ENCODE data around the gene GPRIN3. TPM values are rescaled to one million over a fixed set of nuclear protein-coding genes. Genes with fewer than 3 reads are reported as not detected.
A peak's percentile ranks its signal among the peaks of the same experiment; 100 is the strongest.
"Not testable (repeated sequence)": the region's sequence is repeated elsewhere in the genome, so short reads cannot be mapped to it uniquely, and the experiment has no call there.

The GPRIN3 gene
- total RNA-seq, 1 donor from 2014 or later: 0.84 TPM

DNA sequence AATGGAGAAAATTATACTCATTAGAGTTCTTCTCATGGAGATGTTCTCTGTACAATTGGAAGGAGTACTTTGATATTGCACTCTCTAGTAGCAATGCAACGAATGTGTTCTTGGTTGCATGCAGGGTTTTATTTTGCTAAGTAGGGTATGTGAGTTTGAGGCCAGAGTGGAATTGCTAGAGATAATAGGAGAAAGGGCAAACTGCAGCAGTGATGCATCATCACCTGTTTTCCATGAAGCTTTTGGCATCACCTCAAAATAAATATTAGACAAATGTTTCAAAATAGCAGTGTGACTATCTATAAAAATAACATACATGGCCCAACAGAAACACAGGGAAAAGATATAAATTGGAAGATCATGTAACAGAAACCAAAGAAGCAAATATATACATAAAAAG, 103.0 kb downstream of the GPRIN3 start:
- TF ChIP-seq, protein P1, sequence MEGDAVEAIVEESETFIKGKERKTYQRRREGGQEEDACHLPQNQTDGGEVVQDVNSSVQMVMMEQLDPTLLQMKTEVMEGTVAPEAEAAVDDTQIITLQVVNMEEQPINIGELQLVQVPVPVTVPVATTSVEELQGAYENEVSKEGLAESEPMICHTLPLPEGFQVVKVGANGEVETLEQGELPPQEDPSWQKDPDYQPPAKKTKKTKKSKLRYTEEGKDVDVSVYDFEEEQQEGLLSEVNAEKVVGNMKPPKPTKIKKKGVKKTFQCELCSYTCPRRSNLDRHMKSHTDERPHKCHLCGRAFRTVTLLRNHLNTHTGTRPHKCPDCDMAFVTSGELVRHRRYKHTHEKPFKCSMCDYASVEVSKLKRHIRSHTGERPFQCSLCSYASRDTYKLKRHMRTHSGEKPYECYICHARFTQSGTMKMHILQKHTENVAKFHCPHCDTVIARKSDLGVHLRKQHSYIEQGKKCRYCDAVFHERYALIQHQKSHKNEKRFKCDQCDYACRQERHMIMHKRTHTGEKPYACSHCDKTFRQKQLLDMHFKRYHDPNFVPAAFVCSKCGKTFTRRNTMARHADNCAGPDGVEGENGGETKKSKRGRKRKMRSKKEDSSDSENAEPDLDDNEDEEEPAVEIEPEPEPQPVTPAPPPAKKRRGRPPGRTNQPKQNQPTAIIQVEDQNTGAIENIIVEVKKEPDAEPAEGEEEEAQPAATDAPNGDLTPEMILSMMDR (IDR thresholded peaks at IDR 0.05; ENCODE audit: insufficient read depth, low read length, poor library complexity, severe bottlenecking): no peak
- no peak for DNase-seq (ENCODE audit: low read depth)
- H3K4me3 ChIP-seq (ENCODE audit: low read depth, low read length): no peak overlapping the region

DNA sequence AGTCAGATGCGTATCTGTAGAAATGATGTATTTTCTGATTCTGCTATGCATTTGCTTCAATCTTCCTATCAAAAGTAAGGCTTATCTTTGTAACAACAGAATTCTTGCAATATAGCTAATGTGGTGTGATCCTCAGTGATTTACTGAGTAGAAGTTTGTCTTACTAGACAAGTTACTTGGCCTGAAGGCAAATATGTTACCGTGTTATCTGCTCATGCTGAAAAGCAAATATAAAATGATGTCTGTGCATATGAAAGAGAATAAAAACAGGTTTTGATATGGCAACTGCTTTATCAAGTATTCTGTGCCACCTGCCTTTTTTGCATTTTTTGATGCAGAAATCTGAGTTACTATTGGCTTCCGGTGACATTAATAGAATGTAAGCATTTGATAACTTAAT, 103.7 kb downstream of the GPRIN3 start:
- H3K36me3 ChIP-seq (ENCODE audit: control insufficient read depth, insufficient read depth, low read length): no peaks in the 10 kb centered on the region
- no peak for DNase-seq (ENCODE audit: low read depth)
- no peak overlapping the region for H3K4me3 ChIP-seq (ENCODE audit: low read depth, low read length)
- TF ChIP-seq, protein P1 (IDR thresholded peaks at IDR 0.05; ENCODE audit: insufficient read depth, low read length, poor library complexity, severe bottlenecking): no peak
- no peaks in the 10 kb centered on the region for H3K27me3 ChIP-seq (ENCODE audit: control insufficient read depth, insufficient read depth, low read length)

More for the DNA sequence above, 103.0 kb downstream of the GPRIN3 start:
- Histone ChIP-seq H3K36me3 (ENCODE audit: control insufficient read depth, insufficient read depth, low read length) (no peaks in the 10 kb centered on the region), H3K27me3 (ENCODE audit: control insufficient read depth, insufficient read depth, low read length) (no peaks in the 10 kb centered on the region)

DNA sequence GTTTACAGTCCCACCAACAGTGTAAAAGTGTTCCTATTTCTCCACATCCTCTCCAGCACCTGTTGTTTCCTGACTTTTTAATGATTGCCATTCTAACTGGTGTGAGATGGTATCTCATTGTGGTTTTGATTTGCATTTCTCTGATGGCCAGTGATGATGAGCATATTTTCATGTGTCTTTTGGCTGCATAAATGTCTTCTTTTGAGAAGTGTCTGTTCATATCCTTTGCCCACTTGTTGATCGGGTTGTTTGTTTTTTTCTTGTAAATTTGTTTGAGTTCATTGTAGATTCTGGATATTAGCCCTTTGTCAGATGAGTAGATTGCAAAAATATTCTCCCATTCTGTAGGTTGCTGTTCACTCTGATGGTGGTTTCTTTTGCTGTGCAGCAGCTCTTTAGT, 108.2 kb downstream of the GPRIN3 start:
- not testable (repeated sequence) for DNase-seq (ENCODE audit: low read depth); H3K27me3 ChIP-seq (ENCODE audit: control insufficient read depth, insufficient read depth, low read length); H3K4me3 ChIP-seq (ENCODE audit: low read depth, low read length); H3K36me3 ChIP-seq (ENCODE audit: control insufficient read depth, insufficient read depth, low read length)

DNA sequence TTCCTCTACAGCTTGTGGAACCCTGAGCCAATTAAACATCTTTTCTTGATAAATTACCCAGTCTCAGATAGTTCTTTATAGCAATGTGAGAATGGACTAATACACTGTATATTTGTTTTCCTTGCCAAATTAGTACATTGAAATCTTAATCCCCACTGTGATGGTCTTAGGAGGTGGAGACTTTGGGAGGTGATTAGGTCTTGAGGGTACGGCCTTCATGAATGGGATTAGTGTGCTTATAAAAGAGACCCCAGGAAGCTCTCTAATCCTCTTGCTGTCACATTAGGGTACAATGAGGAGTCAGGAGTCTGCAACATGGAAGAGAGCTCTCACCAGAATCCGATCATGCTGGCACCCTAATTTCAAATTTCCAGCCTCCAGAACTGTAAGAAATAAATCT, 109.7 kb downstream of the GPRIN3 start:
- H3K36me3 ChIP-seq (ENCODE audit: control insufficient read depth, insufficient read depth, low read length): no peaks in the 10 kb centered on the region
- DNase-seq (ENCODE audit: low read depth): no peak
- no peaks in the 10 kb centered on the region for H3K27me3 ChIP-seq (ENCODE audit: control insufficient read depth, insufficient read depth, low read length)
- TF ChIP-seq, protein P1 (IDR thresholded peaks at IDR 0.05; ENCODE audit: insufficient read depth, low read length, poor library complexity, severe bottlenecking): no peak
- no peak overlapping the region for H3K4me3 ChIP-seq (ENCODE audit: low read depth, low read length)

DNA sequence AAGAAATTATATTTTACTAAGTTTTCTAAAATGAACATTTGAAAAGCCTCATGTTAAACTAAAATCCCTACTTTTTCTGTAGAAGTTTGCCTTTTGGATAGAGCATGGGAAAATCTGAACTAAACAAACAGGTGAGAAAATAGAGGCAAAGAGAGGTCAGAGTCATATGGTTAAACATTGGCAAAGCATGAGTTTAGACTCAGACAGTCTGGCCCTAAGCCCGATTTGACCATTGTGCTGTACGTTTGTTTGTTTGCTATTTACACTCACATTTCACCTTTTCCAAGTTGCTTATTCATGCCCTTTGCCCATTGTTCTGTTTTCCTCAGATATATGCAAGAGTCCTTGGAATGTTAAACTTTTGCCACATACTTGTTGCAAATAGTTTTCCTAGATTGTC, 110.9 kb downstream of the GPRIN3 start:
- Histone ChIP-seq H3K36me3 (ENCODE audit: control insufficient read depth, insufficient read depth, low read length) (no peaks in the 10 kb centered on the region), H3K27me3 (ENCODE audit: control insufficient read depth, insufficient read depth, low read length) (no peaks in the 10 kb centered on the region), H3K4me3 (ENCODE audit: low read depth, low read length) (no peak overlapping the region)
- TF ChIP-seq, protein P1 (IDR thresholded peaks at IDR 0.05; ENCODE audit: insufficient read depth, low read length, poor library complexity, severe bottlenecking): no peak
- DNase-seq (ENCODE audit: low read depth): peak; percentile 57

DNA sequence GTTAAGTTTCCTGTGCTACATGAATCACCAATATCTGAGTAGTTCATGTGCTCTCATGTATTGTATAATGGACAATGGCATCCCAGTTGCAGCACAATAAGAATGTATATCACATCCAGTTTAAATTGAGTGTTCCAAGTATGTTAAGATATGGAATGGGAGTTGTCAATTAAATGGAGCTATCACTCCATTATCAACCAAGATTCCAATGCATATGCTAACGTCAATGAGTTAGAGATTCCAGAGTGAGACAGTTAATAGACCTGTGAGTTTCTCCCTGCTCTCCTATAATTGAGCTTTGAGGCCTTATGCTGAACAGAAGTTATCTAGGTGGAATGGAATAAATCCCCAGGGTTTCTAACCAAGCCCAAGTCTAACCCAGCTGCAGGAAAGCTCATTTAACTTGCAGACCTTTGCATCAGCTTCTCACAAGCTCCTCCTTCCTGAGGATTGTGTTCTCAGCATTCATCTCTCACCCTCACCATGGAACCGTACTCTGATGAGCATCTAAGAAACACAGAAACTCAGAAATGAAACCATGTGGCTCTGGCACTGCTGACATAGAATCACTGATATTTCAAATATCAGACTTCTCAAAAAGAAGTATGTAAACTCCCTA, 111.4 kb downstream of the GPRIN3 start:
- Histone ChIP-seq H3K27me3 (ENCODE audit: control insufficient read depth, insufficient read depth, low read length) (no peaks in the 10 kb centered on the region), H3K36me3 (ENCODE audit: control insufficient read depth, insufficient read depth, low read length) (no peaks in the 10 kb centered on the region)
- TF ChIP-seq, protein P1 (IDR thresholded peaks at IDR 0.05; ENCODE audit: insufficient read depth, low read length, poor library complexity, severe bottlenecking): no peak

More for the DNA sequence above, 111.4 kb downstream of the GPRIN3 start:
- DNase-seq (ENCODE audit: low read depth): peak; percentile 16
- no peak overlapping the region for H3K4me3 ChIP-seq (ENCODE audit: low read depth, low read length)

Data from kidney epithelial cell (primary cell).